OCI-LY3 (cell line): Measurements from ENCODE around the gene ZNF267.

ENCODE experiments used
- EZH2phosphoT487 ChIP-seq: fragments of 200-600 bp; shearing (Covaris generic); IDR thresholded peaks from 2 replicates; pipeline ENCODE4 v1.6.1; 2018; ENCODE audit warnings: antibody characterized with exemption, mixed run types, low read depth
- TF ChIP-seq, protein P1 (sequence below): fragments of 200-600, 300-600 bp; sonication (generic); IDR thresholded peaks from 2 replicates; pipeline ENCODE4 v1.5.1; 2014; ENCODE audit warnings: antibody characterized with exemption, low read length, low read depth

- TF ChIP-seq, protein P1, sequence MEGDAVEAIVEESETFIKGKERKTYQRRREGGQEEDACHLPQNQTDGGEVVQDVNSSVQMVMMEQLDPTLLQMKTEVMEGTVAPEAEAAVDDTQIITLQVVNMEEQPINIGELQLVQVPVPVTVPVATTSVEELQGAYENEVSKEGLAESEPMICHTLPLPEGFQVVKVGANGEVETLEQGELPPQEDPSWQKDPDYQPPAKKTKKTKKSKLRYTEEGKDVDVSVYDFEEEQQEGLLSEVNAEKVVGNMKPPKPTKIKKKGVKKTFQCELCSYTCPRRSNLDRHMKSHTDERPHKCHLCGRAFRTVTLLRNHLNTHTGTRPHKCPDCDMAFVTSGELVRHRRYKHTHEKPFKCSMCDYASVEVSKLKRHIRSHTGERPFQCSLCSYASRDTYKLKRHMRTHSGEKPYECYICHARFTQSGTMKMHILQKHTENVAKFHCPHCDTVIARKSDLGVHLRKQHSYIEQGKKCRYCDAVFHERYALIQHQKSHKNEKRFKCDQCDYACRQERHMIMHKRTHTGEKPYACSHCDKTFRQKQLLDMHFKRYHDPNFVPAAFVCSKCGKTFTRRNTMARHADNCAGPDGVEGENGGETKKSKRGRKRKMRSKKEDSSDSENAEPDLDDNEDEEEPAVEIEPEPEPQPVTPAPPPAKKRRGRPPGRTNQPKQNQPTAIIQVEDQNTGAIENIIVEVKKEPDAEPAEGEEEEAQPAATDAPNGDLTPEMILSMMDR: no peak
- no peak for TF ChIP-seq EZH2phosphoT487
Measured at GRCh38 chr16:31862761-31863160, 10.8 kb upstream of the ZNF267 start.
